ENCODE measurements around the gene COL4A6. TPM values are rescaled to one million over a fixed set of nuclear protein-coding genes. Genes with fewer than 3 reads are reported as not detected.

Gene COL4A6
- total and polyA plus RNA-seq, 2 experiments from 2014 or later = 4.0 to 12.9 TPM

DNA sequence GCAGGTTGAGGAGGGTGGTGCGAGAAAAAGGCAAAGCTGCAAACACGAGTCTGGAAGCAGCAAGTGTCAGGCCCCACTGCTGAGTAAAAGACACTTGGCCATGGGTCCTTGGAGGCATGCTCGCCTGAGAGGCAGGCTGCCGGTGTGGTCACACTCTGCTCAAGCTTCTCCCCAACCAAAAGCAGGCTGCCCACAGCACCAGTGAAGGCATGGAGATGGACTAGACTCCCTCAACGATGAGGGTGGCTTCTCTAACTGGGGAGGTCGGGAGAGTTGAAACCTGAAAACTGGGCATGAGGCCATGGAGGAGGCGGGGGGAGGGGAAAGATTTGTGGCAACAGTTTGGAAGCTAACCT, 260.1 kb downstream of the COL4A6 start:
- no peak for DNase-seq (ENCODE audit: low spot score)
- WGBS (ENCODE audit: low lambda C conversion rate, missing lambda C conversion rate) = 79% methylated on average over 7 of the region's 7 CpGs

GRCh38 chrX:108177351-108178142, 260.7 kb downstream of the COL4A6 start:
- Histone ChIP-seq H3K9me3 (ENCODE audit: low read depth) (no peaks in the 10 kb centered on the region), H3K79me2 (no peaks in the 10 kb centered on the region), H3K4me3 (no peak overlapping the region), H3K9me2 (replicated peaks; ENCODE audit: insufficient read depth) (no peaks in the 10 kb centered on the region), H3K27ac (no peak overlapping the region), H3K27me3 (no peaks in the 10 kb centered on the region), H3K4me2 (no peak overlapping the region), H3K36me3 (replicated peaks; ENCODE audit: insufficient read depth, low read depth) (no peaks in the 10 kb centered on the region), H3K4me1 (ENCODE audit: insufficient read depth) (no peaks in the 10 kb centered on the region), H4K20me1 (ENCODE audit: insufficient read depth, poor library complexity, severe bottlenecking) (no peaks in the 10 kb centered on the region), H2AFZ (no peak overlapping the region)
- no peak for DNase-seq (ENCODE audit: low spot score)
- TF ChIP-seq, protein P1, sequence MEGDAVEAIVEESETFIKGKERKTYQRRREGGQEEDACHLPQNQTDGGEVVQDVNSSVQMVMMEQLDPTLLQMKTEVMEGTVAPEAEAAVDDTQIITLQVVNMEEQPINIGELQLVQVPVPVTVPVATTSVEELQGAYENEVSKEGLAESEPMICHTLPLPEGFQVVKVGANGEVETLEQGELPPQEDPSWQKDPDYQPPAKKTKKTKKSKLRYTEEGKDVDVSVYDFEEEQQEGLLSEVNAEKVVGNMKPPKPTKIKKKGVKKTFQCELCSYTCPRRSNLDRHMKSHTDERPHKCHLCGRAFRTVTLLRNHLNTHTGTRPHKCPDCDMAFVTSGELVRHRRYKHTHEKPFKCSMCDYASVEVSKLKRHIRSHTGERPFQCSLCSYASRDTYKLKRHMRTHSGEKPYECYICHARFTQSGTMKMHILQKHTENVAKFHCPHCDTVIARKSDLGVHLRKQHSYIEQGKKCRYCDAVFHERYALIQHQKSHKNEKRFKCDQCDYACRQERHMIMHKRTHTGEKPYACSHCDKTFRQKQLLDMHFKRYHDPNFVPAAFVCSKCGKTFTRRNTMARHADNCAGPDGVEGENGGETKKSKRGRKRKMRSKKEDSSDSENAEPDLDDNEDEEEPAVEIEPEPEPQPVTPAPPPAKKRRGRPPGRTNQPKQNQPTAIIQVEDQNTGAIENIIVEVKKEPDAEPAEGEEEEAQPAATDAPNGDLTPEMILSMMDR (IDR thresholded peaks at IDR 0.05; ENCODE audit: poor library complexity) = no peak
- 80% methylated on average over 8 of the region's 8 CpGs for WGBS (ENCODE audit: low lambda C conversion rate, missing lambda C conversion rate)

More for the DNA sequence above, 260.1 kb downstream of the COL4A6 start:
- no peaks in the 10 kb centered on the region for H3K9me2 ChIP-seq (replicated peaks; ENCODE audit: insufficient read depth)
- H3K79me2 ChIP-seq = no peaks in the 10 kb centered on the region
- no peaks in the 10 kb centered on the region for H3K36me3 ChIP-seq (replicated peaks; ENCODE audit: insufficient read depth, low read depth)
- TF ChIP-seq, protein P1 (IDR thresholded peaks at IDR 0.05; ENCODE audit: poor library complexity) = no peak
- no peak for TF ChIP-seq EZH2phosphoT487 (IDR thresholded peaks at IDR 0.05; ENCODE audit: low read depth, severe bottlenecking, unreplicated experiment)
- TF ChIP-seq EZH2 (IDR thresholded peaks at IDR 0.05; ENCODE audit: borderline replicate concordance) = no peak
- no peak overlapping the region for H3K4me2 ChIP-seq
- H3K9me3 ChIP-seq (ENCODE audit: low read depth) = no peaks in the 10 kb centered on the region
- H3K4me1 ChIP-seq (ENCODE audit: insufficient read depth) = no peaks in the 10 kb centered on the region
- no peak overlapping the region for H3K27ac ChIP-seq
- H3K27me3 ChIP-seq = no peaks in the 10 kb centered on the region
- H4K20me1 ChIP-seq (ENCODE audit: insufficient read depth, poor library complexity, severe bottlenecking) = no peaks in the 10 kb centered on the region
- H3K4me3 ChIP-seq = no peak overlapping the region
- no peak overlapping the region for H2AFZ ChIP-seq

DNA sequence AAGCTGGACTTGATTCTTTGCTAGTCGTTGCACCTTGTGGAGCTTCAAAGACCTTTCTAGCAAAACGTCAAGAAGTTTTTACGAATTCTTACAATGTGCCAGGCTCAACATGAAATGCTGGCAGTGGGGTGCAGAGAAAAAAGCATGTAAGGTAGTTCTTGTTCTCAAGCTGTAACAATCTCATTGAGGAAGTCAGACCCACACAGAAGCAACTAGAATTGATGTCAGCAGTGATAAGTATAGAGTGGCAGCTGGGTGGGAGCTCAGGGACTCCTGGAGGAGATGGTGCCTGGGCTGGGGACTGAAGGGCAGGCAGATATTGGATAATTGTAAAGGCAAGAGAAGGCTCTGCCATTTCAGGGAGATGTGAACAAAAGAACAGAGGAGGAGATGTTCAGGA, 264.3 kb downstream of the COL4A6 start:
- Histone ChIP-seq H3K36me3 (replicated peaks; ENCODE audit: insufficient read depth, low read depth) (no peaks in the 10 kb centered on the region), H3K4me1 (ENCODE audit: insufficient read depth) (no peaks in the 10 kb centered on the region), H4K20me1 (ENCODE audit: insufficient read depth, poor library complexity, severe bottlenecking) (no peaks in the 10 kb centered on the region), H3K4me2 (no peak overlapping the region), H3K9me2 (replicated peaks; ENCODE audit: insufficient read depth) (no peaks in the 10 kb centered on the region), H2AFZ (no peak overlapping the region), H3K4me3 (no peak overlapping the region), H3K27me3 (no peaks in the 10 kb centered on the region), H3K79me2 (no peaks in the 10 kb centered on the region), H3K27ac (no peak overlapping the region), H3K9me3 (ENCODE audit: low read depth) (no peaks in the 10 kb centered on the region)
- no peak for DNase-seq (ENCODE audit: low spot score)
- TF ChIP-seq EZH2 (IDR thresholded peaks at IDR 0.05; ENCODE audit: borderline replicate concordance) (no peak), EZH2phosphoT487 (IDR thresholded peaks at IDR 0.05; ENCODE audit: low read depth, severe bottlenecking, unreplicated experiment) (no peak)
- TF ChIP-seq, protein P1 (IDR thresholded peaks at IDR 0.05; ENCODE audit: poor library complexity) = no peak
- WGBS (ENCODE audit: low lambda C conversion rate, missing lambda C conversion rate) = 56% methylated on average over 3 of the region's 3 CpGs

All from hepatocyte (in vitro differentiated cells).